OCI-LY1 (cell line): Measurements from ENCODE around the gene ADTRP.

Experiments
- EZH2 ChIP-seq: fragments of 200-600 bp; sonication (generic), shearing (Covaris generic); IDR thresholded peaks from 2 replicates; pipeline ENCODE4 v1.8.0; 2017; ENCODE audit warnings: borderline replicate concordance, mixed run types, mild to moderate bottlenecking, antibody characterized with exemption, low read length, moderate library complexity, mixed read lengths
- TF ChIP-seq, protein P1 (sequence below): fragments of 200-600 bp; sonication (generic), shearing (Covaris generic); IDR thresholded peaks from 2 replicates; pipeline ENCODE4 v1.5.1; 2017; ENCODE audit warnings: mild to moderate bottlenecking, antibody characterized with exemption, low read length, moderate library complexity, mixed read lengths

DNA sequence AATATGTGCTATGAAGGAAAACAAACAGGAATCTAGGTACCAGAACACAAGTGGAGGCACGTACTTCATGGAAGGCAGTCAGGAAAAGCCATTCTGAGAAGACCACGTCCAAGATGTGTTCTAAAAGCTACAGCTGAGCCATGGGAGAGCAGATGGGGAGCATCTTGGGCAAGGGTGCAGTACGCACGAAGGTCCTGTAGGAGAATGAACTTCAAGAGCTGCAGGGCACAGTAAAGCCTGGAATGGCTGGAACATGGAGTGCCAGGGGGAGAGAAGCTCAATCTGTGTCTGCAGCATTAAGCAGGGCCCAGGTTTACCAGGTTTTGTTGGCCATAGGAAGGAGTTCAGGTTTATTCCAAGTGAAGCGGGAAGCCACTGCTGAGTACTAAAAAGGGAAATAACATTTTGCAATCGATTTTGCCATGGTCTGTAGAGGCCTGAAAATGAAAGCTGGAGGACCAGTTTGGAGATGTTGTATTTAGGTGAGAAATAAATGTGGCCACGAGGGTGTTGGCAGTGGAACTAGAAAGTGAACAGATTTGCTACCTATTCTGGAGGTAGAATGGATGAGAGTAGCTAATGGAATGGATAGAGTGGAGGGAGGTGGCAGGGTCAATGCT lies 29.9 kb downstream of the ADTRP start:
- TF ChIP-seq, protein P1, sequence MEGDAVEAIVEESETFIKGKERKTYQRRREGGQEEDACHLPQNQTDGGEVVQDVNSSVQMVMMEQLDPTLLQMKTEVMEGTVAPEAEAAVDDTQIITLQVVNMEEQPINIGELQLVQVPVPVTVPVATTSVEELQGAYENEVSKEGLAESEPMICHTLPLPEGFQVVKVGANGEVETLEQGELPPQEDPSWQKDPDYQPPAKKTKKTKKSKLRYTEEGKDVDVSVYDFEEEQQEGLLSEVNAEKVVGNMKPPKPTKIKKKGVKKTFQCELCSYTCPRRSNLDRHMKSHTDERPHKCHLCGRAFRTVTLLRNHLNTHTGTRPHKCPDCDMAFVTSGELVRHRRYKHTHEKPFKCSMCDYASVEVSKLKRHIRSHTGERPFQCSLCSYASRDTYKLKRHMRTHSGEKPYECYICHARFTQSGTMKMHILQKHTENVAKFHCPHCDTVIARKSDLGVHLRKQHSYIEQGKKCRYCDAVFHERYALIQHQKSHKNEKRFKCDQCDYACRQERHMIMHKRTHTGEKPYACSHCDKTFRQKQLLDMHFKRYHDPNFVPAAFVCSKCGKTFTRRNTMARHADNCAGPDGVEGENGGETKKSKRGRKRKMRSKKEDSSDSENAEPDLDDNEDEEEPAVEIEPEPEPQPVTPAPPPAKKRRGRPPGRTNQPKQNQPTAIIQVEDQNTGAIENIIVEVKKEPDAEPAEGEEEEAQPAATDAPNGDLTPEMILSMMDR = no peak
- no peak for TF ChIP-seq EZH2
